Smooth muscle cell (in vitro differentiated cells): ENCODE results near the gene SUN1. TPM values are rescaled to one million over a fixed set of nuclear protein-coding genes. Genes with fewer than 3 reads are reported as not detected.

ENCODE experiments used
- DNase-seq: peaks from one replicate; lab custom pipeline; 2025; ENCODE audit not compliant: unreplicated experiment; lab: John Stamatoyannopoulos, UW
- H2AFZ ChIP-seq: fragments of 200-600 bp; sonication (generic); 2 replicates; pipeline ENCODE4 v1.6.0; 2016; ENCODE audit warnings: antibody characterized with exemption, low read depth, mild to moderate bottlenecking
- H3F3A ChIP-seq: fragments of 200-600 bp; sonication (generic); 2 replicates; pipeline ENCODE4 v1.6.0; 2017; ENCODE audit warnings: antibody characterized with exemption, low read depth
- H3K27ac ChIP-seq: fragments of 200-600 bp; sonication (generic); 2 replicates; pipeline ENCODE4 v1.5.1; 2016; ENCODE audit warnings: low read depth, mild to moderate bottlenecking
- H3K27me3 ChIP-seq: fragments of 200-600 bp; sonication (generic); 2 replicates; pipeline ENCODE4 v1.6.1; 2016; ENCODE audit warnings: low read depth, mild to moderate bottlenecking
- H3K36me3 ChIP-seq: fragments of 200-600 bp; sonication (generic); 2 replicates; pipeline ENCODE4 v1.5.1; 2016; ENCODE audit warnings: low read depth
- H3K4me1 ChIP-seq: fragments of 200-600 bp; sonication (generic); 2 replicates; pipeline ENCODE4 v1.5.1; 2016; ENCODE audit warnings: low read depth
- H3K4me2 ChIP-seq: fragments of 200-600 bp; sonication (generic); 2 replicates; pipeline ENCODE4 v1.6.0; 2016; ENCODE audit warnings: mild to moderate bottlenecking
- H3K4me3 ChIP-seq: fragments of 200-600 bp; sonication (generic); 2 replicates; pipeline ENCODE4 v1.5.1; 2016; ENCODE audit warnings: mild to moderate bottlenecking
- H3K79me2 ChIP-seq: fragments of 200-600 bp; sonication (generic); 2 replicates; pipeline ENCODE4 v1.6.0; 2016; ENCODE audit warnings: low read depth, mild to moderate bottlenecking
- H3K9ac ChIP-seq: fragments of 200-600 bp; sonication (generic); 2 replicates; pipeline ENCODE4 v1.6.0; 2016; ENCODE audit warnings: low read depth
- H3K9me3 ChIP-seq: fragments of 200-600 bp; sonication (generic); replicated peaks from 2 replicates; pipeline ENCODE4 v1.5.1; 2016; ENCODE audit warnings: low read depth
- H4K20me1 ChIP-seq: fragments of 200-600 bp; sonication (generic); 2 replicates; pipeline ENCODE4 v1.6.0; 2016; ENCODE audit warnings: low read depth
- CTCF ChIP-seq: fragments of 200-600 bp; sonication (generic); IDR thresholded peaks from 2 replicates; pipeline ENCODE4 v1.5.1; 2017; ENCODE audit warnings: borderline replicate concordance, mild to moderate bottlenecking, antibody characterized with exemption; ENCODE audit not compliant: insufficient read depth, poor library complexity, severe bottlenecking
- WGBS: methylation state at CpG from one replicate; pipeline ENCODE4 v1.1.7; 2016; ENCODE audit warnings: low lambda C conversion rate; 5-methylcytosine and 5-hydroxymethylcytosine counted together
- polyA plus RNA-seq: library from polyadenylated mRNA; unstranded; fragments of >200 nt; fragmentation: Nextera tagmentation; extraction: Ambion mirVana; gene quantifications from 2 replicates; pipeline ENCODE4 v1.2.1, GENCODE V29; 2016
- total RNA-seq: library from RNA; depleted of rRNA; stranded (reverse); fragments of >200 nt; gene quantifications from 2 replicates; pipeline ENCODE4 v1.2.3, GENCODE V29; 2014

SUN1 gene
- total and polyA plus RNA-seq, 2 experiments from 2014 or later: 50.7 to 90.3 TPM

- Histone ChIP-seq H3K36me3 (no peaks in the 10 kb centered on the region), H4K20me1 (no peaks in the 10 kb centered on the region), H3K4me1 (no peaks in the 10 kb centered on the region), H2AFZ (no peak overlapping the region), H3K4me3 (no peak overlapping the region), H3K27me3 (no peaks in the 10 kb centered on the region), H3K27ac (no peak overlapping the region), H3K9ac (no peak overlapping the region), H3K4me2 (no peak overlapping the region), H3K79me2 (peaks cover 7% of the 10 kb centered on the region), H3F3A (no peaks in the 10 kb centered on the region), H3K9me3 (no peaks in the 10 kb centered on the region)
- WGBS: 94% methylated on average over 14 of the region's 14 CpGs
- no peak for TF ChIP-seq CTCF
- DNase-seq: no peak
Measured at GRCh38 chr7:844043-844442, 11.8 kb downstream of the SUN1 start.

DNA sequence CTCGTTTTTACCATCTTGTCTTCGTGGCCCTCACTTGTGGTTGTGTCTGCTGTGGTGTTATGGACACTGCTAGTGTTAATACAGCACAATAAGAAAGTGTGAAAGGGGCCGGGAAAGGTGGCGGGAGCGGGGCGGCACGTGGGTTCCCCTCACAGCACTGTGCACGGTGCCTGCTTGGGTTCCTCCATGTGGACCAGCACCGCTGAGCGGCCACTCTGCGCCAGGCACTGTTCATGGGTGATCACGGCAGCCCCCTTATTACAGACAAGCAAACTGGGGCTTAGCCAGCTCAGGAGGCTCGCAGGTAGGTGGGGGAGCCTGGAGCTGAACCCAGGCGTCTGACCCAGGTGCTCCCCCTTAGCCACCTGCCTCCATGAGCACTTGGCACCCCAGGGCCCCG, 12.2 kb downstream of the SUN1 start:
- no peaks in the 10 kb centered on the region for H3F3A ChIP-seq
- H4K20me1 ChIP-seq: no peaks in the 10 kb centered on the region
- H3K36me3 ChIP-seq: no peaks in the 10 kb centered on the region
- H3K79me2 ChIP-seq: peaks cover 4% of the 10 kb centered on the region
- no peak overlapping the region for H2AFZ ChIP-seq
- no peak overlapping the region for H3K4me2 ChIP-seq
- no peak overlapping the region for H3K27ac ChIP-seq
- H3K27me3 ChIP-seq: no peaks in the 10 kb centered on the region
- no peak for DNase-seq
- no peak overlapping the region for H3K4me3 ChIP-seq
- H3K9me3 ChIP-seq: no peaks in the 10 kb centered on the region
- H3K4me1 ChIP-seq: no peaks in the 10 kb centered on the region
- H3K9ac ChIP-seq: no peak overlapping the region
- no peak for TF ChIP-seq CTCF
- WGBS: 98% methylated on average over 15 of the region's 15 CpGs

GRCh38 chr7:845091-845490, 12.8 kb downstream of the SUN1 start:
- H3K4me1 ChIP-seq: no peaks in the 10 kb centered on the region

More at GRCh38 chr7:845091-845490, 12.8 kb downstream of the SUN1 start:
- no peak overlapping the region for H2AFZ ChIP-seq
- H3K9ac ChIP-seq: no peak overlapping the region
- no peaks in the 10 kb centered on the region for H3K9me3 ChIP-seq
- no peak overlapping the region for H3K27ac ChIP-seq
- H3K79me2 ChIP-seq: no peaks in the 10 kb centered on the region
- H3K4me2 ChIP-seq: no peak overlapping the region
- no peaks in the 10 kb centered on the region for H3F3A ChIP-seq
- no peak for TF ChIP-seq CTCF
- WGBS: 96% methylated on average over 22 of the region's 22 CpGs
- H3K36me3 ChIP-seq: no peaks in the 10 kb centered on the region
- no peak overlapping the region for H3K4me3 ChIP-seq
- no peak for DNase-seq
- H4K20me1 ChIP-seq: no peaks in the 10 kb centered on the region
- no peaks in the 10 kb centered on the region for H3K27me3 ChIP-seq
